Epithelial cell of prostate (primary cell): Measurements from ENCODE around the gene ACTG1.

Experiments used
- DNase-seq: peaks from one replicate; pipeline ENCODE4 v3.0.0-alpha.2; 2011; ENCODE audit warnings: low read depth, low spot score
- H3K27ac ChIP-seq: fragments of 450-650 bp; 2 replicates; pipeline ENCODE4 v1.5.1; 2017; ENCODE audit warnings: mild to moderate bottlenecking

ACTG1 gene

DNA sequence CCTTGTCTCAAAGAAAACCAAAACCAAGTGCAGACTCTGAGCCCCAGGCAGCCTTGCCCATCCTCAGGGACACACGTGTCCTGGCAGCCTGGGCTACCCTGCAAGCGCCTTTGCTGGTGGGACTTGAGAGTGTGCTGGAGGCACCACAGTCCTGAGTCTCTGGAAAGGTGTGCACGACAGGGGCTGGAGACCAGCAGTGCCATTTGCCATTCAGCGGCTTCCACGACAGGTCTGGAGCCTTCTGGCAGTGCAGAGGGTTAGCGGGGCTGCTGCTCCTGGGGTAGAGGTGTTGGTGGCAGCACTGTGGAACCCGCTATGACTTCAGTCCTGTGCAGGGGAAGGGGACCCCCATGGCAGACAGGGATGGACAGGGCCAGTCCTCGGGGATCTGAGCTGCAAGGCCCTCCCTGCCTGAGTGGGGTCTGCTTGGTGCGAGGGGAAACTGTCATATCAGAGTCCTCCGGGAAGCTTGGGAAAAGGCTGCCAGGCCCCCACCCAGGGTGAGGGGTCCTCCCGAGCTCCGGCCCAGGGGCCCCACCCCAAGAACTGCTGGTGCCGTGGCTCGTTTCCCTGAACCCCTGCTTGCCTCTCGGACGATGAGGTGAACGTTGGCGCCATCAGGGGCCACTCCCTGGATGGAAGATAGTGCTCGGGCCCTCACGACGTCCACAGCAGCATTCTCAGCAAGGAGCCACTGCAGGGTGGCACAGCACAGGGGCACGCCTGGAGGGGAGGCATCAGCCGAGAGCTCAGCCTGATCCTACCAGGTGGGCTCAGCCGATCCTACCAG is 32.8 kb upstream of the ACTG1 start:
- no peak for DNase-seq
- no peak overlapping the region for H3K27ac ChIP-seq

- H3K27ac ChIP-seq, result no peak overlapping the region
- DNase-seq, result no peak
These were observed 31.8 kb upstream of the ACTG1 start for GRCh38 chr17:81544281-81544974.

- H3K27ac ChIP-seq, result no peak overlapping the region
- no peak for DNase-seq
These were observed 31.2 kb upstream of the ACTG1 start for GRCh38 chr17:81543756-81544155.

DNA sequence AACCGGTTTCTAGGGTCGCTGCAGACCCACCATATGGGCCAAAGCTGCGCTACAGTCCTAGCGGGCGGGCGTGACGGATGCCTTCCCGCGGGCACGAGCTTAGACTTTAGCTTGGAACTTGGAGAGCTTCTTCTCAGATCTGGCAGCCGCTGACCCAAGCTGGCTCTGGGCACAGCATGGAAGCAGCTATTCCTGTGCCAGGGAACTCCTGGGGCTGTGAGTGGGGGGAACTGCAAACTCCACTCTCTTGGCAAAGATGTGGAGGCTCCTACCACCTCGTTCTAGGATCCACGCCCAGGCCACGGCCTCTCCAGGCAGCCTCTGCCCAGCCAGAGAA is 30.7 kb upstream of the ACTG1 start:
- DNase-seq, result no peak

DNA sequence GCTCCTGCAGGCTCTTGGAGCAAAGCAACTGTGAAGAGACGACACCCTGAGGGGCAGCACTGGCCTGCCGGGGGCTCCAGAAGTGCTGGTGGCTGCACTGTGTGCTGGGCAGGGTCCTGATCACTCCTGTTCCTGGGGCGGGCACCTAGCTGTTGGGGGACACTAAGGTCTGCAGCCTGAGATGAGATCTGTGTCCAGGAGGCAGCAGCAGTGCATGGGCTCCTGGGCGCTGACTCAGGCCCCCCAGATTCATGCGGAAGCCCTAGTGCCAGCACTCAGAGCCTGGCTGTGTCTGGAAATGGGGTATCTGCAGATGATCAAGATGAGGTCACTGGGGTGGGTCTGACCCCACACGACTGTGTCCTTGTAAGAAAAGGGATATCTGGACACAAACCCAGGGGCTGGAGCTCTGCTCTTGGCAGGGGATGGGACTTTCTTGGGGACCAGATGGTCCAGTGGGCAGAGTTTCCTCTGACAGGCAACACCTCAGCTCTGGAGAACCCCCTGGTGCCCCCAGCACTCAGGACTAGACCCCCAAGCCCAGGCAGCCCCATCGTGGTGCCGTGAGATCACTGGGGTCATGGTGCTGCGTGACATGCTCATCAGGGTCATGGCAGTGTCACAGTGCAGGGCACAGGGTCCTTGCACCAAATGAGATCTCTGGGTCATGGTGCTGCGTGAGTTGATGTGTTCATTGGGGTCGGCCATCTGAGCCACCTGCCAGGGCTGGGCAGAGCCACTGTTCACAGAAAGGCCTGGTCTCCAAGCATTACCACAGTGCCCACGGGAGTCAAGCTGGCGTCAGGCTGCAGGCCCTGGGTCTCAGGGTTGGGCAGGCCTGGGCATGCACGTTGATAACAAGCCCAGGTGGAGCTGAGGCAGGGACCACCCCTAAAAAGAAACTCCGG is 30.1 kb upstream of the ACTG1 start:
- H3K27ac ChIP-seq, result no peak overlapping the region
- no peak for DNase-seq

More for the DNA sequence above, 30.7 kb upstream of the ACTG1 start:
- no peak overlapping the region for H3K27ac ChIP-seq

GRCh38 chr17:81541123-81541522 is 28.5 kb upstream of the ACTG1 start:
- DNase-seq, result no peak
- no peak overlapping the region for H3K27ac ChIP-seq

DNA sequence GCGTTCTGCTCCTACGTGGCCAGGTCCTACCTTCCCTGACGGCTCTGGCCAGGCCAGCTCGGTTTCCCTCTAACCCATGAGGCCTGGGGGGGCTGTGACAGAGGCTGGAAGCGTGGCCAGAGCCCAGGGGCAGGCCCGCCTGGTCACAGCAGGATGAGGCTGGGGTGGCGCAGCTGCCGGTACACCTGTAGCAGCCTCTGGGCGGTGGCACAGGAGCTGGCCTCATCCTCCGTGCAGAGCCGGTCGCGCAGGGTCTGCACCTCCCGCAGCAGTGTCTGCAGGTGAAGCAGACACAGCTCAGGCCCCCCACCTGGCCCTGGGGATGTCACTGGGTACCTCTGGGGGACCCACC is 28.1 kb upstream of the ACTG1 start:
- H3K27ac ChIP-seq, result no peak overlapping the region
- no peak for DNase-seq

DNA sequence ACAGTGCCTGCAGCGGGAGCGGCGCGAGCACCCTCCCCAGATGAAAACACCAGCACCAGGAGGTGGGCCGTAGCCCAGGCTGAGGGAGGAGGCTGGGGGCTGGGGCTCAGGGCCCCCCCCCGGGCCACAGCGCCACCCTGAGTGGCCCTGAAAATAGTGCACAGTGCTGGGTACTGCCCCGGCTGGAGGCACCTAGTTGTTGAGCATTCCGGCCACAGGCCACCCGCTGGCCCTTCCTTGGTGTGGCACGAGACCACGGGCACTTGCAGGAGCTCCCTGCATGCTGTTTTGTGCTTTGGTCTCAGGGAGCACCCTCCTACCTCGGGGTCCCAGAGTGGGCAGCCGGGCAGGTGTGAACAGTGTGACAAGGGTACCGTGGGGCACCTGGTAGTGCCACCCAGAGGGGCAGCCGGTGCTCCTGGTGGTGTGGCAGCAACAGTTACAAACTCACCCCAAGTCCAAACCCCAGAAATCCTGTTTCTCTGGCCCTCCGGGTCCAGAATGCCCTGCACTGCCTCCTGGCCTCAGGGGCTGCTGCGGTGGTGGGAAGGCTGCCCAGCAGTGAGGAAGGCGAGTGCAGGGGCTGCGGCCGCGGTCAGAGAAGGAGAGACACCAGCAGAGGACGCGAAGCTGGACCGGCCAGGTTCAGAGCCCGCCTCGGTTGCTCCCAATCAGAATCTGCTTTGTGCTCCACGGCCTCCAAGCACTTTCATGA is 27.5 kb upstream of the ACTG1 start:
- no peak for DNase-seq
- H3K27ac ChIP-seq, result no peak overlapping the region

GRCh38 chr17:81539571-81539900 is 26.9 kb upstream of the ACTG1 start:
- DNase-seq, result no peak

GRCh38 chr17:81538651-81539570 is 26.3 kb upstream of the ACTG1 start:
- no peak overlapping the region for H3K27ac ChIP-seq
- DNase-seq, result no peak

More at GRCh38 chr17:81539571-81539900, 26.9 kb upstream of the ACTG1 start:
- no peak overlapping the region for H3K27ac ChIP-seq

DNA sequence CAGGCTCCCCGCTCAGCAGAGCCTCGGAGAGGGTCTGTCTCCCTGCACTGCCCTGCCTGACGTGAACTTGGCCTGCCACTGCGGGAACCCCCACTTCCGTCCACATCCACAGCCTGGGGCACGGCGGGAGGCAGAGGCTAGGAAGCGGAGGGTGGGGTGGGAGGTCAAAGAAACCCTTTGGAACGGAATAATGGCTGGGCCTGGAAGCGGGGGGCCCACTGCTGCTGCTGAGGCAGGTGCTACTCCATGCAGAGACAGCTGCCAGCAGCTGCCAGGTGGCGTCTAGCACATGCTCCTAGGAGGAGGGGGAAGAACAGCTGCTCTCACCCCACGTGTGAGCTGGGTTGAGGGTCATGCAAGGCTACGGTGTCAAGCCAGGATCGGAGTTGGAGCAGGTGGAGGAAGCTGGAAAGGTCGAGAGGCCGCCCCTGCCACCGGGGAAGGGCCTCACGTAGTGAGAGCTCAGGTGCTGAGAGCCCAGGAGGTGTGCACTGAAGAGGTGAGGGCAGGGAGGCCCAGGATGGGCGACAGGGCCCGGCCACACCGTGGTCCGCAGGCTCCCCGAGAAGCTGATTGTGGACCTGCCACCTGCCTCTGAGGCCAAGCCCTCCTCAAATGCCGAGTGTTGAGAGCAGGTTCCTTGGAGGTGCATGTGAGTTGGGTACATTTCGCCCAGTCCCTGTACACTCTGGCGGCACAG is 25.4 kb upstream of the ACTG1 start:
- H3K27ac ChIP-seq, result no peak overlapping the region
- DNase-seq, result no peak

DNA sequence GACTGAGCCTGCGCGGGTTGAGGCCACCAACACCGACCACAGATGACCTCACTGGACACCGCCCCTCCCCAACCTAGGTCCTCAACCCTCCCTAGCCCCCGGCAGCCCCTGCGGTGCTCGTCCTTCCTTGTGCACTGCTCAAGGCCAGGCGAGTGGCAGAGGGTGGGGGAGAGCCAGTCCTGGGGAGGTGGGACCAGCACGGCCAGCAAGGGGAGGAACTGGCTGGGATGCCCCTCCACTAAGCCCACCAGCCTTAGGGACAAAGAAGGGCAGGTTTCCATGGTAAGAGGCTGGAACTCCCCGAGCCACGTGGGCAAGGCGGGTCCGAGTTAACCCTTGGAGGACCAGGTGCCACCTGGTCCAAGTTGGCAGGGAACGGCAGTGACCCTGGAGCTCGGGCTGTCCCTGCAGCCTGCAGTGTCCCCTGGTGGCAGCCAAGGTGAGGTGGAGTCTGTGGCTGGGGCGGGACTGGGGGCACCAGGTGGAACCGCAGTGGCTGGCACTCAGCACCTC is 24.8 kb upstream of the ACTG1 start:
- H3K27ac ChIP-seq, result no peak overlapping the region
- no peak for DNase-seq

- H3K27ac ChIP-seq, result no peak overlapping the region
- DNase-seq, result no peak
These were observed 24.0 kb upstream of the ACTG1 start for GRCh38 chr17:81536299-81537290.

- H3K27ac ChIP-seq, result no peak overlapping the region
- no peak for DNase-seq
These were observed 23.1 kb upstream of the ACTG1 start for GRCh38 chr17:81535480-81536298.

DNA sequence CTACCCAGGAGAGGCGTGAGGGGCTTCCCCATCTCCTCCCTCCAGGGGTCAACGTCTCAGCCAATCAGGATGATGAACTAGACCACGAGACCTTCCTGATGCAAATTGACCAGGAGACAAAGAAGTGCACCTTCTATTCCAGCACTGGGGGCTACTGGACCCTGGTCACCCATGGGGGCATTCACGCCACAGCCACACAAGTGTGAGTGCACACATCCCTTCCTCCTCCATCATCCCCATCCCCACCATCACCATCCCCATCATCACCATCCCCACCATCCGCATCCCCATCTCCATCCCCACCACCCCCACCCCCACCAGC is 22.4 kb upstream of the ACTG1 start:
- DNase-seq, result no peak
- H3K27ac ChIP-seq, result no peak overlapping the region

- no peak for DNase-seq
- H3K27ac ChIP-seq, result no peak overlapping the region
These were observed 21.8 kb upstream of the ACTG1 start for GRCh38 chr17:81534157-81535006.
